GM12891 (cell line): ENCODE results near the gene TMPRSS11F.

Experiments used
- PAX5 ChIP-seq: IDR thresholded peaks from 2 replicates; pipeline ENCODE4 v1.6.1; 2011; ENCODE audit warnings: low read length, moderate library complexity, mild to moderate bottlenecking; ENCODE audit not compliant: insufficient read depth, severe bottlenecking
- POLR2A ChIP-seq: IDR thresholded peaks from 2 replicates; pipeline ENCODE4 v1.6.1; 2011; ENCODE audit warnings: low read depth, low read length, control low read depth
- POLR2AphosphoS5 ChIP-seq: IDR thresholded peaks from 2 replicates; pipeline ENCODE4 v1.6.1; 2011; ENCODE audit warnings: low read depth, low read length, control low read depth
- POU2F2 ChIP-seq: IDR thresholded peaks from 2 replicates; pipeline ENCODE4 v1.6.1; 2011; ENCODE audit warnings: low read depth, mild to moderate bottlenecking, control low read depth, low read length, moderate library complexity
- SPI1 ChIP-seq: IDR thresholded peaks from 2 replicates; pipeline ENCODE4 v1.6.1; 2011; ENCODE audit warnings: low read depth, low read length, control low read depth
- TAF1 ChIP-seq: IDR thresholded peaks from 2 replicates; pipeline ENCODE4 v1.6.1; 2011; ENCODE audit warnings: low read depth, low read length, control low read depth

GRCh38 chr4:68123525-68123924 lies 6.1 kb downstream of the TMPRSS11F start:
- TF ChIP-seq POLR2A: no peak
- TF ChIP-seq POLR2AphosphoS5: no peak
- TF ChIP-seq PAX5: no peak
- no peak for TF ChIP-seq SPI1
- TF ChIP-seq TAF1: no peak
- TF ChIP-seq POU2F2: no peak
